HG03354 (cell line): ENCODE data around the gene ARNT2.

Source experiments
- ATAC-seq: cut with Tn5 transposase; IDR thresholded peaks from one replicate; pipeline ENCODE4 v1.9.1; 2021; ENCODE audit warnings: mild to moderate bottlenecking; ENCODE audit not compliant: unreplicated experiment, poor library complexity, severe bottlenecking

ARNT2 gene

DNA sequence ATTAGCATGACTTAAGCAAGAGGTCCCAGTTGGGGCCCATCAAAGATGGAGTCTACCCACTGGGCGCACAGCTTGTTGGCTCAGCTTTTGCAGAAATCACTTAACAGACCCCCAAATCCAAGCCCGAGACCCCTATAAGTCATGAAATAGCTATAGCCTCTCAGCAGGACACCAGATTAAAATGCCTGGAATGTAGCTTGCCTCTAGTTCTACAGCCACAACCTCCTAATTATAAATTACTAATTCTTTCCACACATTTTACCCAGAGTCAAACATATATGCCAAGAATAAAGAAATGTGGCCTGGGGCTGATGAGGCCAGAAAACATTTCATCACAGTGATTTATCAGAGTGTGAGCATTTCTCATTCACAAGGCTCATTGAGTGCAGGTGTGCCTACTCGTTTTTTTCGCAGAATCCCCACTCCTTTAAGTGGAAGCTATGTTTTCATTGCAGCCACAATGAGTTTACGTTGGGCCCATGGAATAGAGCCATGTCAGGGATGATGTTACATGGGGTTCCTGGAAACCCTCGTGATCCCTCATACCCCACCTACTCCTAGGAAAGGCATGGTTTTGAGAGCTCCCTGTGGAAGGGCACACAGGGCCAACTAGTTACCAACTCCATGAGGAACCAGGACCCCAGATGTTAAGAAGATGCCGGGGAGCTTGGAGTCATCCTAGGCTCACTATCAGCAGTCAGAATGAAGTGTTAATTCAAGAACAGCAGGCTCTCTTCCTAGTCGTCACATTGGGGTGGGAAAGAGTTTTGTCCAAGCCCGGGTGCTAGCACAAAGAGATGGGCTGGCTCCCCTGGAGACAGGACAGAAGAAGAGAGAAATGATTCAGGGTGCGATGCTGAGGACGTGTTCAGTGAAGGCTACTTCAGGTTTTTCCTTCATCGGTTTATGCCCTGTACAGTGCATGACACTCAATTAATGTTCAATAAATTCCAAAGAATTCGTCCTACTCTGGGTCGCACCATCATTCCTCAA lies 200.7 kb downstream of the ARNT2 start:
- ATAC-seq = no peak

DNA sequence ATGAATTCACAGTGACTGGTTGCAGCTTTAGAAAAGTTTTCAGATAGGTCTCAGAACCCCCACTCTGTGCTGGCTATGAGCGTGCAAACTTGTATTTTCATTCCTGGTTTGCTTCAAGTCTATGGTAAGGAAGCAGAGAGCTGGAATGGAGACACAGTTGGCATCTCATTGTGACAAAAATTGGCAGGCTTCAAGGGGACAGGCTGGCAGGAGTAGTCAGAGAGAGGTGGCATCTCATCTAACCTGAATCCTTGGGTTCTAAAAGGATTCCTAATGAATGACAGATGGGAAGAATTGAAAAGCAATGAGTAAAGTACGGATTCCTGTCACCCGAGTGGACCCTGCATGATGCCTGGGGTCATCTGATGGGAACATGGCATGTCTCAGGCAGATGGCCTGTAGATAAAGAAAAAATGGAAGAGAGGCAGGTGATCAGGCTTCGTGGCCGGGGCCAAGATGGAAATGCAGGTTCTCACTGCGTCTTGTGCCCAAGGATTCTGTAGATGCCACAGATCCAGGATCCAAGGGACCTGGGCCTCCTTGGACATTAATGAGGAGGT lies 201.5 kb downstream of the ARNT2 start:
- ATAC-seq = no peak

DNA sequence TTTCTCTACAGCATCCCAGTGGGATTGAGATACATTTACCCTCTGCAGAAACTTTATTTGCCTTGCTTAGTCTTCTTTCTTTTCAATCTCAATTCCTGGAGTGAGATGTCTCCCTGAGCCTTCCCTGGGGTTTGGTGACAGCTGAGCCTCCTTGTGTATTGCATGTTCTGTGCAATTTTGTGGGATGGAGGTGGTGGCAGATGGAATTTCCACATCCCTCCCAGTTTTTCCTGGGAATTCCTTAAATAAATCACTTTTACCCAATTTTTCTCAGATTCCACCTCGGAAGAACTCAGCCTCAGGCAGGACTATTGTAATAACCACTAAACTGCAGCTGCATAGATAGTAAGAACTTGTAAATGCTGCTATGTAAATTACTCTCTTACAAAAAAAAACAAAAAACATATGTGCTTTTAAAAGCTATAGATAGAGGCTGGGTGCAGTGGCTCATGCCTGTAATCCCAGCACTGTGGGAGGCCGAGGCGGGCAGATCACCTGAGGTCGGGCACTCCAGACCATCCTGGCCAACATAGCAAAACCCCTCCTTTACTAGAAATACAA lies 202.4 kb downstream of the ARNT2 start:
- no peak for ATAC-seq

DNA sequence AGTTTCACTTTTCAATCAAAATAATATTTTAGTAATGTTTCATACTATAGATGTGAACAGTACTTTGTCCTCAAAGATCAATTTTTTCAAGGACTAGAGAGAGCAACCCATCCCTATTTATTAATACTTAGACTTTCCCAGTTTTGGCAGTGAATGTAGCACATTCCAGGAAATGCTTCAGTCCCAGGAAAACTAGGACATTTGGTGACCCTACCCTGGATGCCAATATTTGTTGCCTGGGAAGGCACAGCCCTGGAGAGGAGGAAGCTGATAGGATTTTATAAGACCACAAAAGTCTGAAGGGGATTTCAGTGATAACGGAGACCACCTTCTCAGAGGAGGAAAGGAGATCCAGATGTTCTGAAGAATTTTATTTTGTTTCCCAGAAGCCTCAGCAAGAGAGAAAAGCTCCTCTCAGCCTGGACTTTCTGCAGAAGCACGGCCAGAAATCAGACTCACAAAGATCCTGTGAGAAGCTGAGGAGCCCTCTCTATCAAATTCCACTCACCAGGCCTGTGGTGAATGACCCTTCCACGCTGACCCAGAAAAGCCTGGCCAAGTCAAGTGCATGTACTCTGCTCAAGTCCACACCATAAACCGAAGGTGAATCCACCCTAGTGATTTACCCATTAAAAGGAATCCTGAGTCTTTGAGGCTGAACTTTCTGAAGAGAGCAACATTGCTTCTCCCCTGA lies 203.3 kb downstream of the ARNT2 start:
- ATAC-seq = no peak

DNA sequence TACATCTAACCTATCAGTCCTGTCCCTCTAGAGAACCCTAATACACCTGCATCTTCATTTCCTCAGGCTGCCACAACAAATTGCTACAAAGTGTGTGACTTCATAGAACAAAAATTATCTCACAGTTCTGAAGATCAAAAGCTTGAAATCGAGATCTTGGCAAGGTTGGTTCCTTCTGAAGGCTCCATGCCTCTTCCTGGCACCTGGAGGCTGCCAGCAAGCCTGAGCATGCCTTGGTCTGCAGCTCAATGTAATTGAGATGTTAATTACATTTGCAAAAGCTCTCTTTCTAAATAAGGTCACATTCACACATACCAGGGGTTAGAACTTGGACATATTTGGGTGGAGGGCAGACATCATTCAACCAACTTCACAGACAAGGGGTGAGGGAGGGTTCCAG lies 204.5 kb downstream of the ARNT2 start:
- ATAC-seq = no peak

DNA sequence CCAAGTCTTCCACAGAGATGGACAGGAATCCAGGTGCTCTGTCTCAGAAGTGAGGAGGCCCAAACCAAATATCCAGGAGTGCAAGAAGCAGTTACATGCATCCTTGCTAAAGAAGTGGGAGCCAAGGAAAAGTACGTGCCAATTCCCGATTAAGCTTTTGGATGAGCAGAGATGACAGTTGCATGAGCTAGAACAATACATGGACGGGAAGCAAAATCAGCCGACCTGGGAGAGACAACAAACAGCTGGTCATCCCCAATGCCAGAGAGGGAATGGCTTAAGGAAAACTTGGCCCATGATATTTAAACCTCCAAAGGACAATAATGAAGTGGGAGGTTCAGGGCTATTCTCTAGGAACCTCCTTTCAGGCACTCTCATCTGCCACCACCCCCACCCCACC lies 204.9 kb downstream of the ARNT2 start:
- ATAC-seq = no peak

DNA sequence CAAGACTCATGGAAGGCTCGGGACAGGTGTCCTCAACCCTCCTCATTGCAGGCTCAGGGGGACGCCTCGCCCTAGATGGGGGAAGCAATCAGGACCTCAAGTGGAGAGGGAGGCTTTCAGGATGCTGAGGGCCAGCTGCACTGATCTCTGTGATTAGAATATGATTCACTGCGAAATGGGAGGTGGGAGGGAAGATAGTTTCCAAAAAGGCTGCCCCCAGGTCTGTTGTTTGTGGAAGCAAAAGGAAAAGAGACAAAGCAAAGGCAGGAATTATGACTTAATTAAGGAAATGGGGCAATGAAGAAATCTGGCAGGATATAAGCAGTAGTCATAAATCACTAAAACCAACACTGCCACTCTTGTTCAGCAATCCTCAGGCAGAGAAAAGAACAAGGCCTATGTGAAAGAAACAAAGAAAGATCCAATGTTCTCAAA lies 205.3 kb downstream of the ARNT2 start:
- ATAC-seq = no peak

DNA sequence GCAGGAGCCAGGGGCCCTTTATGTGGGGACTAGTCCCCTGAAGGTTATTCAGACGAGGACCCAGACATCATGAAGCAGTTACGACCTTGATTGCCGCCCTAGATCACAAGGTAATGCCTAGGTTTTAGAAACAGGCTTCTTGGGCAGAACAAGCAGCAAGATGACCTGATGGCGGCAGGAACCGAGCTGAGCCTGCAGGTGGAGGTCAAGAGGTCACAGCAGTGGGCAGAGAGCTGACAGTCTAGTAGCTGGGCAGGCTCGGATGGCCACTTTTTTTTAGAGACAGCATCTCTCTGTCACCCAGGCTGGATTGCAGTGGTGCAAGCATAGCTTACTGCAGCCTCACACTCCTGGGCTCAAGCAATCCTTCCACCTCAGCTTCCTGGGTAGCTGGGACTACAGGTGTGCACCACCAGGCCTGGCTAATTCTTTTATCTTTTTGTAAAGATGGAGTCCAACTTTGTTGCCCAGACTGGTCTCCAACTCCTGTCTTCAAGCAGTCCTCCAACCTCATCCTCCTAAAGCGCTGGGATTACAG lies 207.4 kb downstream of the ARNT2 start:
- no peak for ATAC-seq

DNA sequence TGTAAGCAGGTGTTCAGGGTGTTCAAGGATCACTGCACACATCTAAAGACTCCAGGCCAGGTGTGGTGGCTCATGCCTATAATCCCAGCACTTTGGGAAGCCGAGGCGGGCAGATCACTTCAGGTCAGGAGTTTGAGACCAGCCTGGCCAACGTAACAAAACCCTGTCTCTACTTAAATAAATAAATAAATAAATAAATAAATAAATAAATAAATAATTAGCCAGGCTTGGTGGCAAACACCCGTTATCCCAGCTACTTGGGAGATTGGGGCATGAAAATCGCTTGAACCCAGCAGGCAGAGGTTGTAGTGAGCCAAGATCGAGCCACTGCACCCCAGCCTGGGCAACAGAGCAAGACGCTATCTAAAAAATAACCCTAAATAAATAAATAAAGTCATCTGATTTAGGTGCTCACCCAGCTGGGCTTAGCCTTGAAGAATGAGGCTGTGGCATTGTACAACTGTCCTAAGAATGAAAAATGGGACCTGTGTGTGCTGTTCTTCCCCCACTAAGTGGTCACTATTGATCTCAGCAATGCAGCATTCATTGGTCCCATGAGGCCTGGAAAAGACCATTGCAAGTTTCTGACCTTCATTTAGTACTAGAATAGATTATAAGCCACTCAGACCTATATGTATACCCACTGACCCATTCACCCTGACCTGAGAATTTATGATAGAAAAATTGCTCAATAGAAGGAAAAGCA lies 208.1 kb downstream of the ARNT2 start:
- ATAC-seq = no peak

DNA sequence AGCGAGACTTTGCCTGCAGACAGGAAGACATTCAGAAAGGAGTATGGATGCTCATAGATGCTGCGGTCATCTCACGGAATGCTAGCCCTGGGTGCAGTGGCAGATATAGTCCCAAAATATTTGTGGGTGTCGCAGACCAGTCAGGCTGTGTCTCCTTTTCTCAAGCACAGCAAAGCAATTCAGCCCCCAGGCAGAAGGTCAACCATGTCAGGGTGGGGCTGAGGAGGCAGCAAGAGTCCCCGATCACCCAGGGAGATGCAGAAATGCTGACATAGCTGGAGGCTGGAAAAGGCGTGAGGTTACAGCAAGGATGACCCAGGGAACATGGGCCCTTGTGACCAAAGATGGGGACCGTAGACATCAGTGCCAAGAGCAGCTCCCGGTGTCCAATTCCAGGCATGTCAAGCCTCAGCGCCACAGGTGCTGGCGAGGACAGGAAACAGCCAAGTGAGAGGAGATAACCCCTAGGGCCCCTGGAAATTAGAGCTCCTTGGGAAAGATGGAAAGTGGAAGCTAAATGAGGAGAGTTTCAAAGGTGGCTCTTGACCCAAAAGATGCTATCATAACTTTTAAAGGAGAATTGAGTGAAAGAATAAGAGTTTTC lies 209.7 kb downstream of the ARNT2 start:
- ATAC-seq = no peak

DNA sequence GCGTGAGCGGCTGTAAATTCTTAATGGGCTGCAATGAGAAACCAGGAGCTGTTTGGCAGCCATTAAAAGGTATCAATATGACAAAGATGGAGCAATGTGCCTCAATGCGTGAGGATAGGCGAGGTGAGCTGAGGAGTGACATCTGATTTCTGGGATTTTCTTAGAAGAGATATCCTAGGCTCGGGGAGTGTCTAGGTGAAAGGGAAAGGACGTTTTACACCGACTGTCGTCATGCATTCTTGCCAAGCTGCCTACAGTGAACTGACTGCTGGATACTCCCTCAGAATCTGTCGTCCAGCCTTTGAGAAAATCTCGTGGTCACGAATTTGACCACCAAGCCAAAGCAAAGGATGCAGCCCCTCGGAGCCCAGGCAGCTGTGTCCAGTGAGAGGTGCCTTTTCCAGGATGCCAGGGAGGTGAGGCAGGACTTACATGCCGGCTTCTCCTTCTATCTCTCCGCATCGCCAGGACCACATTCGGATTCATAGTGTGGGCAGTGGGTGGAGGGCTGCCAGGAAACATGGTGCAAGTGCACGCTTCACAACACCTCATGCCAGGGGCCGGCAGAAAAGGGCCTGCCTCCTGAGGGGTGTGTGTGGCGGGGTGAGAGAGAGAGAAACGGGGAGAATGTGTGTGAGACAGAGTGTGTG lies 210.7 kb downstream of the ARNT2 start:
- ATAC-seq = no peak

DNA sequence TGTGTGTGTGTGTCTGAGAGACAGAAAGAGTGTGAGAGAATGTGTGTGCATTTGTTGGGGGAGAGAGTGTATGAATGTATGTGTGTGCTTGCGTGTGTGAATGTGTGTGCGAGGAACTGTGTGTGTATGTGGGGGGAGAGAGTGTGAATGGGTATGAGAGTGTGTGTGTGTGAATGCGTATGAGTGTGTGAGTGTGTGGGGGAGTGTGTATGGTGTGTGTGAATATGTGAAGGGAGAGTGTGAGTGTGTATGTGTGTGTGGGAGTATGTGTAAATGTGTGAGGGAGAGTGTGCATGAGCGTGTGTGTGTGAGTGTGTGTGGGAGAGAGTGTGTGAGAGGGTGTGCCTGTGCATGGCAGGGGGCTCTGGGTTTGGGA lies 211.2 kb downstream of the ARNT2 start:
- ATAC-seq = no peak

DNA sequence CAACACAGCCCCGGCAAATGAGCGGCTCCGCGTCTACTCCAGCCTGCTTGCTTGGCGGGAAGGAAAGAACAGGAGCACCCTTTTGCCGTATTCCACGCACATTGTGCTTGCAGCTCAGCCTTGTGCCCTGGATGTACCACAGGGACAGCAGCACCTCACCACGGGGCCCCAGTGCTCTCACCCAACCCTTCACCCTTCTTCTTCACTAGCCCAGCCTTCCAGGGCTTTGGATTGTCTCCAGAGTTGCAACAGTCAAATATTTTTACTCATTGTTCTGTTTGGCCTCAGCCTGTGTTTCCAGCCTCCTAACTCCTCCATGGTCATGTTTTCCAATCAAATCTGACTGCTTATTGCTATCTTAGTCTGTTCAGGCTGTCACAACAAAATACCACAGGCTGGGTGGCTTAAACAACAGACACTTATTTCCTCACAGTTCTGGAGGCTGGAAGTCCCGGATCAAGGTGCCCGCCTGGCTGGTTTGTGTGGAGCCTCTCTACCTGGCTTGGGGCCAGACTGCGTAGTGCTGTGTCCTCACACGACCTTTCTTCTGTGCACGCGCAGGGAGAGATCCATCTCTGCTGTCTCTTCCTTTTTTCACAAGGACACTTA lies 211.7 kb downstream of the ARNT2 start:
- no peak for ATAC-seq

DNA sequence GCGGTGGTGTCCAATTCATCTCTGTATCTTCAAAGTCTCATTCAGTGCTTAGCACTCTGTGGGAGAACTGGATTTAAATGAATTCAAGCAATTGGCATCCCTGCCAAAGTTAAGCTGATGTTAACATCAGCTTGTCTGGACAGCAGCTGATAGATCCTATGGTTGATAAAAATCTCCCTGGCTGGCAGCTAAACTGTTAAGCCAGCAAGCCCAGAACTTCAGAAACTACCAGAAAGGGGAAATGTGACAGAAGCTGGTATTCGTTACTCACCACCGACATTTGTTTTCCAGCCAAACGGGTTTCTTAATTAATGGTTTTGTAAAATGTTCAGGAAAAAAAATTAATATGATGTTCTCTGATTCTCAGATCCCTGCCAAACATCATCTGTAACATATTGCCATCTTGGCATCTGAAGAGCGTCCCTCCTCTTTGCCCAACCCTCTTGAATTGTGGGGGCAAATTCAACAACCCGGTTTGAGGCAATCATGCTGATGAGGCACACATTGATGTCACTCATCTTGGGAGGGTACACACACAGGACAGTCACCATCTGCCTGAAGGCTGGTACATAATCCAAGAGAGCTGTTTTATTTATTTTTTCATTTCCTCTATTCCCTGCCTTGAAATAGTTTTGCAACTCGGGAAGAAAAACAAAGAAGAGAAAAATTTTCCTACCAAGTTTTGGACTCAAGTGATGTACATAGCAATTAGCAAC lies 214.7 kb downstream of the ARNT2 start:
- ATAC-seq = no peak

DNA sequence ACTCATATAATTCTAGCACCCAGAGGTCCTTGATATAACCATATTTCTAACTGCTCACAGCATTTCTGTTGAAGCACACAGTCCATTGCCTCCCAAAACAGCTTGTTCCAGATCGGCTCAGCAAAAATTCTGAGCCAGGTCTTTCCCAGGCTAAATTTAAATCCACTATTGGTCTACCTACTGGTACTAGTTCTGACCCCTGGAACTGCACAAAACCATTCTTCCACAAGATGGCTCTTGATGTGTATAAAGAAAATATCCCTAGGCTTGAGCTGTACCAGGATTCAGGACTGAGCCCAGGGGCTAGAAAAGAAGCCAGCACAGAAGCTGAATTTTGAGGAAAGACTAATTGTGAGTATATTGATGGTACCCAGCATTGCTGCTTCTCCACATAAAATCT lies 215.5 kb downstream of the ARNT2 start:
- no peak for ATAC-seq

DNA sequence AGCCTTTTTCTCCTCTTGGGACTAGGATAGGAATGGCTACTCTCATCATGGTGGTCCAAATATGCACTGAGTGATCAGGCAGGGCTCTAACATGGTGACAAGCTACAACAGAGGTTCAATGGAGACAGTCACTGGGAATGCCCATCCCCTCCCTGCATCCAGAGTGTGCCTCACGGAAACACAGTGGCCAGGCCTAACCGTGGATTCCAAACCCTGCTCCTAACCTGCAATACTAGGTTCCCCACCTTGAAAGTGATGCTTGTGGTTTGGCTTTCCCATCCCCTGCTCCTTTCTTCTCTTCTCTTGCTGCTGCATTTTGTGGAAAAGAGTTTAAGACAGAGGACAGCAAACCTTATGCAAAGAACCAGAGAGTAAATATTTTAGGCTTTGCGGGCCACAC lies 216.0 kb downstream of the ARNT2 start:
- no peak for ATAC-seq

DNA sequence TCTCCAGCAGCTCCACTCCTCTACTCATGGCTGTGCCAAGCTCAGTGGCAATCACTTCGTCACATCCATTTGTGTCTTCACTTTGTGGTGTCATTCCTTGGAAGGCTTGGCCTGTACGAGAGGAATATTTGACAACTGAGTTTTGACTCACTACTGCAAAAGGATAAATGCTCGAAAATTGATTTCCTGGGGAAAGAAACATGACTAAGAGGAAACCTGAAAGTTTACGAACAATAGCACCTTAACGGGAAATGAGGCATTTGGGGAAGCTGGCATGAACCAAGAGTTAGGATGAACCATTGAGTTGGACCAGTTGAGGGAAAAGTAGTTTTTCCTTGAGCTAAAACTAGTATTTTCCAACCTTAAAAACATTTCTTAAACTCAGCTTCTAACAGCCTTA lies 216.7 kb downstream of the ARNT2 start:
- ATAC-seq = no peak

DNA sequence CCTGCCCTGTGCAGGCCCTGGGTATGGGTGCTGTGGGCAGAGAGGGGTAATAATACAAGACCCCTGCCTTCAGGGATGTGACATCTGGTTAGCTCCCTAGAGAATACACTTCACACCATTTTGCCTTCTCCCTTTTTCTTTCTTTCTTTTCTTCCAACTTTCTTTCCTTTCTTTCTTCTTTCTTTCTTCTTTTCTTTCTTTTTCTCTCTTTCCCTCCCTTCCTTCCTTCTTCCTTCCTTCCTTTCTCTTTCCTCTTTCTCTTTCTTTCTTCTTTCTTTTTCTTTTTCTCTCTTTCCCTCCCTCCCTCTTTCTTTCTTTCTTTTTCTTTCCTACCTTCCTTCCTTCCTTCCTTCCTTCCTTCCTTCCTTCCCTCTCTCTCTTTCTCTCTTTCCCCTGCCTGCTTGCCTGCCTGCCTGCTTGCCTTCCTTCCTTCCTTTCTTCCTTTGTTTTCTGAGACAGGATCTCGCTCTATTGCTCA lies 222.5 kb downstream of the ARNT2 start:
- no peak for ATAC-seq
